GM12873 (cell line): ENCODE results near the gene ARG2.

Experiments used
- TF ChIP-seq, protein P1 (sequence below): IDR thresholded peaks from 2 replicates; pipeline ENCODE4 v1.5.1; 2012; ENCODE audit warnings: low read depth, mild to moderate bottlenecking, moderate library complexity, low read length, control low read depth; ENCODE audit not compliant: insufficient read depth; ENCODE audit errors: missing control alignments

The ARG2 gene

DNA sequence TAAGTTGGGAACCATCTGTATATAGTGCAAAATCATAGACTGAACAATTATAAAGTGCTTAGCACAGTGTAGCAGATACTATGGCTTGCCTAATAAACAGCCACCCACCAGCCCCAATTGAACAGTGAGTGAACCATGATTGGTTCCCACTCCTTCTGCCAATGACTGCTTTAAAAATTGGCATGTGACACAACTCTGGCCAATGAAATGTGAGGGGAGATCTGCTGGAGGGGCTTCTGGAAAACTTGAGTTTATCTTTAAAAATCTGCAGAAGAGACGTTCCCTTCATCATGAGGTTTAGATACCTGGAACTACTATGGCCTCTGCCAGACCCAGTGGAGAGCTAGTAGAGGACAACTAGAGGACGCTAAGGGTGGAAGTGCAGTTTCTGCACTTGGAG is 24.3 kb upstream of the ARG2 start:
- TF ChIP-seq, protein P1, sequence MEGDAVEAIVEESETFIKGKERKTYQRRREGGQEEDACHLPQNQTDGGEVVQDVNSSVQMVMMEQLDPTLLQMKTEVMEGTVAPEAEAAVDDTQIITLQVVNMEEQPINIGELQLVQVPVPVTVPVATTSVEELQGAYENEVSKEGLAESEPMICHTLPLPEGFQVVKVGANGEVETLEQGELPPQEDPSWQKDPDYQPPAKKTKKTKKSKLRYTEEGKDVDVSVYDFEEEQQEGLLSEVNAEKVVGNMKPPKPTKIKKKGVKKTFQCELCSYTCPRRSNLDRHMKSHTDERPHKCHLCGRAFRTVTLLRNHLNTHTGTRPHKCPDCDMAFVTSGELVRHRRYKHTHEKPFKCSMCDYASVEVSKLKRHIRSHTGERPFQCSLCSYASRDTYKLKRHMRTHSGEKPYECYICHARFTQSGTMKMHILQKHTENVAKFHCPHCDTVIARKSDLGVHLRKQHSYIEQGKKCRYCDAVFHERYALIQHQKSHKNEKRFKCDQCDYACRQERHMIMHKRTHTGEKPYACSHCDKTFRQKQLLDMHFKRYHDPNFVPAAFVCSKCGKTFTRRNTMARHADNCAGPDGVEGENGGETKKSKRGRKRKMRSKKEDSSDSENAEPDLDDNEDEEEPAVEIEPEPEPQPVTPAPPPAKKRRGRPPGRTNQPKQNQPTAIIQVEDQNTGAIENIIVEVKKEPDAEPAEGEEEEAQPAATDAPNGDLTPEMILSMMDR: no peak

GRCh38 chr14:67599698-67600561 is 19.8 kb upstream of the ARG2 start, which contains the start of gene PIGH:
Gene PIGH (minus strand): TSS chr14:67600268. CDS start chr14:67600203, 65 bp downstream.
- TF ChIP-seq, protein P1: peak; percentile 69

DNA sequence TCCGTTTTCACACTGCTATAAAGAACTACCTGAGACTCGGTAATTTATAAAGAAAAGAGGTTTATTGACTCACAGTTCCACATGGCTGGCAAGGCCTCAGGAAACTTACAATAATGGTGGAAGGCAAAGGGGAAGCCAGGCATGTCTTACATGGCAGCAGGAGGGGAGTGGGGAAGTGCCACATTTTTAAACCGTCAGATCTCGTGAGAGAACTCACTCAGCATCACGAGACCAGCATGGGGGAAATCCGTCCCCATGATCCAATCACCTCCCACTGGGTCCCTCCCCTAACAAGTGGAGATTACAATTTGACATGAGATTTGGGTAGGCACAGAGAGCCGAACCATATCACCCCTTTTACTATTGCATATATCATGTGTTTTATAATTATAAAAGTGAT is 17.6 kb upstream of the ARG2 start:
- TF ChIP-seq, protein P1: no peak

DNA sequence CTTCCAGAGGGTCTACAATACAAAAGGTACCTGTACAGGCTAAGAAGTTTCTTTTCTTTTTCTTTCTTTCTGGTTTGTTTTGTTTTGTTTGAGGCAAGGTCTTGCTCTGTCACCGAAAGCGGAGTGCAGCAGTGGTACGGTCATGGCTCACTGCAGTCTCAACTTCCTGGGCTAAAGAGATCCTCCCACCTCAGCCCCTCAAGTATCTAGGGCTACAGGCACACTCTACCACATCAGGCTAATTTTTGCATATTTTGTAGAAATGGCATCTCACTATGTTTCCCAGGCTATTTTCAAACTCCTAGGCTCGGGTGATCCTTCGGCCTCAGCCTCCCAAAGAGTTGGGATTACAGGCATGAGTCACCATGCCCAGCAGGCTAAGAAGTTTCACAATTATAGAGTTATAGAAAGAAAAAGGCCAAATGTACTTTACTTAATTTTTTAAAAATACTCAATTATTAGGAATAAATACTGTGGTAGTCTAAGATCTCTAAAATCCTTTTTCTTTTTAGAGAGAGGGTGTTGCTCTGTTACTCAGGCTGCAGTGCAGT is 16.6 kb upstream of the ARG2 start:
- TF ChIP-seq, protein P1: no peak

DNA sequence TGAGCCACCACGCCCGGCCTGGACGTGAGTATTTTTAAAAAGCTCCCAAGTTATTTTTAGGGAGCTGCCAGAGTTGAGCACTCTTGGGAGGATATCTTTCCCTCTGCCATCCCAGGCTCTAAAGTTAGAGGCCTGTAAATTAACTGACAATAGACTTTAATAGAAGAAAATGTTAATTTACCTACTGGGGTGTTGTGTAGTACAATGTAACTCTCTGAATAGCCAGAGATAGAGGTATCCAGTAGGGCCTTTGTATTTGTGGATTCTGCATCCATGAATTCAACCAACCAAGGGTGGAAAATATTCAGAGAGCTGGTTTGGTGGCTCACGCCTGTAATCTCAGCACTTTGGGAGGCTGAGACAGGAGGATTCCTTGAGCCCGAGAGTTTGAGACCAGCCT is 12.1 kb upstream of the ARG2 start:
- TF ChIP-seq, protein P1: no peak

- TF ChIP-seq, protein P1: no peak
Observed at GRCh38 chr14:67609642-67610310, 9.9 kb upstream of the ARG2 start.

DNA sequence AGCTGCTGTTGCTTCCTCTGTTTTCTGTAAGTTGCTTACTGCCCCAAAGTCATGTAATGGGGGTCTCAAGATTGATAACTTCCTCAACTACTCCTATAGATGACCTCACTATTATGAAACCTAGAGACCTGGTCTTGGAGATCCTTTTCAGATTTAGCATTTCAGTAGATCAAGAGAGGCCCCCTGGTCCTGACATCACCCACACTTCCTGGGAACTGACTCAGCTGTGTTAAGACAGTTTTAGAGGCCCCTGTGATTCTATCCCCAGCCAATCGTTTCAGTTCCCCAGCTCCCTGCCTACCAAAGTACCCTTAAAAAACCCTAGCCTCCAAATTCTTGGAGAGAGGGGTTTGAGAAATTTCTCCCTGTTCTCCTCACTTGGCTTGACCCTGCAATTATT is 9.2 kb upstream of the ARG2 start:
- TF ChIP-seq, protein P1: no peak
